HL-60 (cell line): Measurements from ENCODE around the gene STK25.

Experiments used
- DNase-seq, 2 experiments: peaks; one replicate each; pipeline ENCODE4 v3.0.0-alpha.2; 2010 to 2020; ENCODE audit warnings: low read depth in 1 of 2, low spot score in 1 of 2
- H3K27ac ChIP-seq: fragments of 250-450 bp; sonication (Bioruptor Pico); replicated peaks from 2 replicates; pipeline ENCODE4 v1.5.1; 2020; ENCODE audit warnings: mild to moderate bottlenecking, moderate library complexity
- H3K27me3 ChIP-seq: fragments of 250-450 bp; sonication (Bioruptor Pico); 2 replicates; pipeline ENCODE4 v1.5.1; 2021; ENCODE audit warnings: mild to moderate bottlenecking, moderate library complexity; ENCODE audit not compliant: insufficient read depth, poor library complexity, severe bottlenecking
- H3K4me3 ChIP-seq: replicated peaks from 2 replicates; pipeline ENCODE4 v1.5.1; 2011; ENCODE audit warnings: mild to moderate bottlenecking, control low read depth, low read length; ENCODE audit not compliant: insufficient read depth
- GABPA ChIP-seq: IDR thresholded peaks from 2 replicates; pipeline ENCODE4 v1.6.1; 2012; ENCODE audit warnings: low read depth
- POLR2AphosphoS5 ChIP-seq: IDR thresholded peaks from 2 replicates; pipeline ENCODE4 v1.6.1; 2012; ENCODE audit warnings: low read depth
- SPI1 ChIP-seq: IDR thresholded peaks from 2 replicates; pipeline ENCODE4 v1.6.1; 2012; ENCODE audit warnings: low read depth, mild to moderate bottlenecking, borderline replicate concordance
- TF ChIP-seq, protein P1 (sequence below): IDR thresholded peaks from one replicate; pipeline ENCODE4 v1.5.1; 2011; ENCODE audit warnings: low read length, control low read depth, inconsistent platforms; ENCODE audit not compliant: insufficient read depth
- TF ChIP-seq, protein P2 (sequence below): IDR thresholded peaks from 2 replicates; pipeline ENCODE4 v1.6.1; 2012; ENCODE audit warnings: low read depth; ENCODE audit not compliant: insufficient replicate concordance

The STK25 gene

GRCh38 chr2:241514553-241514952 is 6.2 kb upstream of the STK25 start:
- TF ChIP-seq GABPA (no peak), SPI1 (no peak), POLR2AphosphoS5 (no peak)
- TF ChIP-seq, protein P1, sequence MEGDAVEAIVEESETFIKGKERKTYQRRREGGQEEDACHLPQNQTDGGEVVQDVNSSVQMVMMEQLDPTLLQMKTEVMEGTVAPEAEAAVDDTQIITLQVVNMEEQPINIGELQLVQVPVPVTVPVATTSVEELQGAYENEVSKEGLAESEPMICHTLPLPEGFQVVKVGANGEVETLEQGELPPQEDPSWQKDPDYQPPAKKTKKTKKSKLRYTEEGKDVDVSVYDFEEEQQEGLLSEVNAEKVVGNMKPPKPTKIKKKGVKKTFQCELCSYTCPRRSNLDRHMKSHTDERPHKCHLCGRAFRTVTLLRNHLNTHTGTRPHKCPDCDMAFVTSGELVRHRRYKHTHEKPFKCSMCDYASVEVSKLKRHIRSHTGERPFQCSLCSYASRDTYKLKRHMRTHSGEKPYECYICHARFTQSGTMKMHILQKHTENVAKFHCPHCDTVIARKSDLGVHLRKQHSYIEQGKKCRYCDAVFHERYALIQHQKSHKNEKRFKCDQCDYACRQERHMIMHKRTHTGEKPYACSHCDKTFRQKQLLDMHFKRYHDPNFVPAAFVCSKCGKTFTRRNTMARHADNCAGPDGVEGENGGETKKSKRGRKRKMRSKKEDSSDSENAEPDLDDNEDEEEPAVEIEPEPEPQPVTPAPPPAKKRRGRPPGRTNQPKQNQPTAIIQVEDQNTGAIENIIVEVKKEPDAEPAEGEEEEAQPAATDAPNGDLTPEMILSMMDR: no peak
- TF ChIP-seq, protein P2, sequence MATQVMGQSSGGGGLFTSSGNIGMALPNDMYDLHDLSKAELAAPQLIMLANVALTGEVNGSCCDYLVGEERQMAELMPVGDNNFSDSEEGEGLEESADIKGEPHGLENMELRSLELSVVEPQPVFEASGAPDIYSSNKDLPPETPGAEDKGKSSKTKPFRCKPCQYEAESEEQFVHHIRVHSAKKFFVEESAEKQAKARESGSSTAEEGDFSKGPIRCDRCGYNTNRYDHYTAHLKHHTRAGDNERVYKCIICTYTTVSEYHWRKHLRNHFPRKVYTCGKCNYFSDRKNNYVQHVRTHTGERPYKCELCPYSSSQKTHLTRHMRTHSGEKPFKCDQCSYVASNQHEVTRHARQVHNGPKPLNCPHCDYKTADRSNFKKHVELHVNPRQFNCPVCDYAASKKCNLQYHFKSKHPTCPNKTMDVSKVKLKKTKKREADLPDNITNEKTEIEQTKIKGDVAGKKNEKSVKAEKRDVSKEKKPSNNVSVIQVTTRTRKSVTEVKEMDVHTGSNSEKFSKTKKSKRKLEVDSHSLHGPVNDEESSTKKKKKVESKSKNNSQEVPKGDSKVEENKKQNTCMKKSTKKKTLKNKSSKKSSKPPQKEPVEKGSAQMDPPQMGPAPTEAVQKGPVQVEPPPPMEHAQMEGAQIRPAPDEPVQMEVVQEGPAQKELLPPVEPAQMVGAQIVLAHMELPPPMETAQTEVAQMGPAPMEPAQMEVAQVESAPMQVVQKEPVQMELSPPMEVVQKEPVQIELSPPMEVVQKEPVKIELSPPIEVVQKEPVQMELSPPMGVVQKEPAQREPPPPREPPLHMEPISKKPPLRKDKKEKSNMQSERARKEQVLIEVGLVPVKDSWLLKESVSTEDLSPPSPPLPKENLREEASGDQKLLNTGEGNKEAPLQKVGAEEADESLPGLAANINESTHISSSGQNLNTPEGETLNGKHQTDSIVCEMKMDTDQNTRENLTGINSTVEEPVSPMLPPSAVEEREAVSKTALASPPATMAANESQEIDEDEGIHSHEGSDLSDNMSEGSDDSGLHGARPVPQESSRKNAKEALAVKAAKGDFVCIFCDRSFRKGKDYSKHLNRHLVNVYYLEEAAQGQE: no peak
- no peak overlapping the region for H3K27ac ChIP-seq
- DNase-seq: no peak

GRCh38 chr2:241511091-241511741 is 2.8 kb upstream of the STK25 start:
- Histone ChIP-seq H3K27ac (no peak overlapping the region), H3K4me3 (no peak overlapping the region), H3K27me3 (no peaks in the 10 kb centered on the region)
- TF ChIP-seq GABPA (no peak), POLR2AphosphoS5 (no peak), SPI1 (no peak)
- TF ChIP-seq, protein P2: no peak
- TF ChIP-seq, protein P1: no peak
- no peak for DNase-seq

More at GRCh38 chr2:241514553-241514952, 6.2 kb upstream of the STK25 start:
- Histone ChIP-seq H3K27me3 (no peaks in the 10 kb centered on the region), H3K4me3 (no peak overlapping the region)

GRCh38 chr2:241509155-241509784 is 886 bp upstream of the STK25 start:
- no peak for DNase-seq
- no peaks in the 10 kb centered on the region for H3K27me3 ChIP-seq
- no peak for TF ChIP-seq SPI1
- no peak for TF ChIP-seq GABPA
- no peak for TF ChIP-seq POLR2AphosphoS5
- TF ChIP-seq, protein P2: no peak
- TF ChIP-seq, protein P1: no peak
- peak overlapping the region; percentile 59 for H3K27ac ChIP-seq
- peak overlapping the region; percentile 77 for H3K4me3 ChIP-seq
